HG02763 (cell line): Measurements from ENCODE around the gene ATP5PB.
A peak's percentile ranks its signal among the peaks of the same experiment; 100 is the strongest.

Experiments used
- ATAC-seq: cut with Tn5 transposase; IDR thresholded peaks from one replicate; pipeline ENCODE4 v1.9.1; 2021; ENCODE audit warnings: mild to moderate bottlenecking, moderate library complexity; ENCODE audit not compliant: unreplicated experiment

ATP5PB gene

GRCh38 chr1:111446546-111446945 lies 2.7 kb upstream of the ATP5PB start:
- no peak for ATAC-seq

DNA sequence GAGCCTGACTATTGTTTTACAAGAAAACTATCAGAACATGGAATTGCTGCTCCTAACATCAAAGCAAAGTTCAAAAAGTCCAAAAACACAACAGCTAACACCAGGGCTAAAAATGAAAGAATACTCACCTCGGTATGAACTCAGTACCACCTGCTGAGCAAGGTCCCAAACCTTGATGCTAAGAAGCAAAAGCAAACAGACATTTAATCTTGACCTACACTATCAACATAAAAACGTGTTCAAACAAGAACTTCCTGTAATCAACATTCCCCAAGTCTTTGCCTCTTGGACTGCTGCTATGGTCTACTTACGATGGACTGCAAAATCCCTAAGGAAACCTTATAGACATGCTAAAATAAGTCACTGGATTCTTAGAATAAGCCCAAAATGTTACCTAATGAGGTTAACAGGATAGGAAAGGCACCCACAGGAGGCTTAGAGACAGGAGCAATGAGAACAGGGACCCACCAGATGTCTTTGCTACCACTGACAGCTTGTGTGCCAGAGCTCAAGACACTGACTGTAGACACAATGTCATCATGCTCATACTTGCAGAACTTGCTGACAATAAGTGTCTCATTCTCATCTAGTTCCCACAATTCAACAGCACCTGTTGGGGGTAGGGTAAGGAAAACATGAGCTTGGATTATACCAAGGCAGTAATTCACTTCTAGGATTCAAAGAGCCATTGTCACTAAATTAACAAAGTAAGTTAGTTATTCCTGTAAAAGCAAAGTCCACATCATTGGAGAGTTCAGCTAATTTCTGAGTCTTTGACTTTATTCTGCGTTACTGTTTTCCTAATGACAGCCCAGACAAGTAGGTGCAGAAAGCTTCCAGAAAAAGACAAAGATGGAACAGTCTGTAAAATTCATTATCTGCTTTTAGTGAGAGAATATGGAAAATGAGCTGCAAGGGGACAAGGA lies 2.0 kb upstream of the ATP5PB start:
- no peak for ATAC-seq

DNA sequence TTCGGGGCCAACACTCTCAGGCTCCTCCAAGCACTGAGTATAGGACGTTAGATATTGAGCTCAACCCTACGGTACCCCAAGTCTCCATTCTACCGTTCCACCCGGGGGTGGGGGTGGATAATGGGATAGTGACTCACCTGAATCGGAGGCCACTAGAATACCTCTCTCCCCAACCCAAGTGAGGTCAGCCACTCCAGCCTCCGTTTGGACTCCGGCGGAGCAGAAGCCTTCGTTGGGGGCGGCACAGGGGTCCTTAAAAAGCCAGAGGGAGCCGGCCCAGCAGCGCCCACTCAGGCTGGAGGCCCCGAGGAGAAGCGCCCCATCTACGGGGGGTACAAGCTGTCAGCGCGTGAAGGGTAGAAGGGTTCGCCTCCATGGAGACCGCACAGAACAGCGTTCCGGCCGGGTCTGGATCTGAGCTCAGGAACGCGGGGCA lies 764 bp upstream of the ATP5PB start:
- ATAC-seq = peak; percentile 6

DNA sequence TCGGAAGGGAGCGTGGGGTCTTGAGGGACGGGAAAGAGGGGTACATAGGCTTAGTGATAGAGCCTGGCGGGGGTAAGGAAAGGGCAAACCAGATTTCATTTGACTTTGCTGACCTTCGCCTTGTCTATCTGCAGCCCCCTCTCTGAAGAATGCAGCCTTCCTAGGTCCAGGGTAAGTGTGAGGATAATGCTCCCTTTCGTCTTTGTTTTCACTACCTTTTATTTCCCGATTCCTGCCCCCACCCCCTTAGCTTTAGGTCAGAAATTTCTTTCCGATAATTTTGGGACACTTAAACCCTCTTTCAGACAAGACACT lies 396 bp downstream of the ATP5PB start:
- no peak for ATAC-seq

- ATAC-seq = no peak
These were observed 921 bp downstream of the ATP5PB start for GRCh38 chr1:111450185-111450584.

GRCh38 chr1:111452581-111452980 lies 3.3 kb downstream of the ATP5PB start:
- no peak for ATAC-seq

- no peak for ATAC-seq
These were observed 4.4 kb downstream of the ATP5PB start for GRCh38 chr1:111453706-111454105.

DNA sequence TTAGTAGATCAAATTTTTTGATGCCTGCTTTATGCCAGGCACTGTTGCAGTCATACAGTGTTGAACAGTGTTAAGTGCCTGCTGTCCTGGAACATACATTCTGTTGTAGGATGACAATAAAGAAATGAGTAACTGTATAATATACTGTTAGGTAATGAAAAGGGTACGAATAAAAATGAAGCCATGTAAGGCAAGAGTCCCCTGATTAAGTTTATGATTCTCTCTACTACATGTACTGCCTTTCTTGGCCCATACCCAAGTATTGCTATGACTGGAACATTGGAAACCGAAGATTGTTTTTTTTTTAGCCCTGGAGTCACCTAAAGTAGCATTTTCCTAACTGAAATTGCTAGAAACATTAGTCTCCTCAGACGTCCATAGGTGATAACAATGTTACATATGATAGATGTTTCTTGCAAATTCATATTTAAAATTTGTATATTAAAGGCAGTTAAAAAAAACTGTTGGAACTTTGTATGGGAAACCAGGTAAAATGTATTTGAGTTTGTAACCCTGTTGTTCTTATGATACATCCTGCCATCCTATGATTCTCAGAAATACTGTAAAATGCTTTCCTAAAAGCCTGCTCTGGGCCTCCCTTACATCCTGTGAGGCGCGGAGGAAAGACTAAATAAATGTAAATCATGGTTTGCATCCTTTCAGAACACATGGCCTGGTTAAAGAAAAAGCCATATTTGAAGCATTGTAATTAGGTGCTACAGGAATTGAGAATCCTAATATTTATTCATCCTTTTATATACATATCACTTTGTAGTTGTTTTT lies 5.8 kb downstream of the ATP5PB start:
- ATAC-seq = no peak

DNA sequence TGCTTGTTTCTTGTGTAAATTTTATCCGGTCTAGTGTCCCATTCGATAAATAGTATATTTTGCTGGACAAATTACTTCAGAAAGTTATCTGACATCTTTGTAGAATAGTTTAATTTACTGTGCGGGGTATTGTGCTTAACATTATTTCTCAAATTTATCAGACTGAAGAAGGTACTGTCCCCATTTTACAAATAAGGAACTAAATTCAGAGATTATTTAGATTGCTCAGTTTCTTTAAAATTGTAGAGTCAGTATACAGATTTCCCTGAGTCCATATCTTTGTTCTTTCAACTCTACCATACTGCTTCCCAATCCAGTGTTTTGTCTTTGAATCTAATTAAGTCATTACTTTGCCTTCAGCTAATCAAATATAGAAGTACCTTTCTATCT lies 6.4 kb downstream of the ATP5PB start:
- ATAC-seq = no peak

GRCh38 chr1:111461765-111462164 lies 12.5 kb downstream of the ATP5PB start:
- no peak for ATAC-seq

DNA sequence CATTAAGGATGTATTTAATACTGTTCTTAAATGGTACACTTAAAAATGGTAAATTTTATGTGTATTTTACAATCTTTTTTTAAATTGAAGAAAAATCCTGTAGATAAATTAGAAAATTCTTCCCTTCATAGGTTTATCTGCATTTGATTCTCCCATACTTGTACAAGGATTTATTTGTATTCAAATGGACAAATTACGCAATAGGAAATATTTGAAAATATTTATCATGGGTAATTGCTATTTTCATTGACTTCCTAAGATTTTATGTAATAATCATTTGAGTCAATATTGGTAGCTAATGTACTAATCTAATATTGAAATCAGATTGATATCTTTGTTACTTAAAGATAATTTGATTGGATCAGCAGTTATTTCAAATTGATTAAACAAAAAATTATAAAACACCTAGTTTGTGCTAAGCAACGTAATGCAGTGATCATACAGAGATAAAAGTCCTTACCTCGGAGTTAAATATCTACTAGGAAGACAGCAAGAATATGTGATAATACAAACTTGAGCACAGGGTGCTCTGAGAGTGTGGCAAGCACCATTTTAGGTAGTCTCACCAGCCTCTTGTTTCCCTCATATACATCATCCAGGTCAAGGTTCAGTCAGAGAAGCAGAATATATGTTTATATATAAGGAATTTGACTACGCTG lies 13.2 kb downstream of the ATP5PB start:
- ATAC-seq = no peak

- ATAC-seq = no peak
These were observed 13.9 kb downstream of the ATP5PB start for GRCh38 chr1:111463029-111463683.

DNA sequence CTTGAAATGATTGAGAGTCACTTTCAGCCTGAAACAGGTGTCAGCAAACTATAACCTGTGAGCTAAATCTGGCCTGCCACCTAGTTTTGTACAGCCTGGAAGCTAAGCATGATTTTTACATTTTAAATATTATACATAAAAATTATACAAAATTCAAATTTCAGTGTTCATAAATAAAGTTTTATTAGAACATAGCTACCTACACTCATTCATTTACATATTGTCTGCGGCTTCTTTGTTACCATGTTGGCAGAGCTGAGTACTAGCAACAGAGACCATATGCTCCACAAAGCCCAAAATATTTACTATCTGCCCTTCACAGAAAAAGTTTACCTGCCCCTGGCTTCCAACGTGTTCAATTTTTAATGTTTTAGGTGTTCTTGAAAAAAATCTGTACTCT lies 16.5 kb downstream of the ATP5PB start:
- no peak for ATAC-seq

DNA sequence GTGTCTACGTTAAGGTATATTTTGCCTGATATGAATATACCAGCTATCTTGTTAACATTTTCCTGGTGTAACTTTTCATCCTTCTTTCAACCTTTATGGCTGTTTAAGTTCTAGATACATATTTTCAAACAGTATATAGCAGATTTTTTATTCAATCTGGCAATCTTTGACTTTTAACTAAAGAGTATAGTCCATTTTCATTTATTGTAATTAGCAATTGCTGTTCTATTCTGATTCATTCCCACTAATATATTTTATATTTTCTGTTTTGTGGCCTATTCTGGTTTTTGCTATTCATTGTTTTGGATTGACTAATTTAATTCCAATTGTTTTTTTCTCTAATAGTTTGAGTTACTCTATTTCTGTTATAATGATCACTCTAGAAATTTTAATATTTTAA lies 17.2 kb downstream of the ATP5PB start:
- no peak for ATAC-seq

GRCh38 chr1:111467865-111468716 lies 18.8 kb downstream of the ATP5PB start:
- no peak for ATAC-seq

- ATAC-seq = no peak
These were observed 19.4 kb downstream of the ATP5PB start for GRCh38 chr1:111468717-111469100.

- ATAC-seq = no peak
These were observed 20.3 kb downstream of the ATP5PB start for GRCh38 chr1:111469539-111469938.

GRCh38 chr1:111470596-111470995 lies 21.3 kb downstream of the ATP5PB start:
- ATAC-seq = no peak

DNA sequence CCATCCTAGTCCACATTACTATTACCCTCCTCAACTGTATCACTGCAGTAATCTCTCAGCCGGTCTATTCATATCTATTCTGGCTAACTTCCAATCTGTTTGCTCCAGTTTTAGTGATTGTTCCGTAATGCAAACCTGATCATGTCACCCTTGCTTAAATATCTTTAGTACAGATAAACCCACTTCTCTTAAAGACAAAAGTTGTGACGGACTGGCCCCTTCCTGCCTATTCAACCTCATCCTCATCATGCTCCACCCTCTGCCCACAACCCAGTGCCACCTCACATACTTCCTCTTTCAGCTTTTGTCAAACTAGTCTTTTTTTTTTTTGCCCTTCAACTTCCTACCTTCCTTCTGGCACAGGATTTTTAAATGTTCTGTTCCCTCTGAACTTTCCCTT lies 21.7 kb downstream of the ATP5PB start:
- no peak for ATAC-seq

- no peak for ATAC-seq
These were observed 22.3 kb downstream of the ATP5PB start for GRCh38 chr1:111471538-111471937.
